Measurements from ENCODE around the gene TMEM121.

Gene TMEM121

DNA sequence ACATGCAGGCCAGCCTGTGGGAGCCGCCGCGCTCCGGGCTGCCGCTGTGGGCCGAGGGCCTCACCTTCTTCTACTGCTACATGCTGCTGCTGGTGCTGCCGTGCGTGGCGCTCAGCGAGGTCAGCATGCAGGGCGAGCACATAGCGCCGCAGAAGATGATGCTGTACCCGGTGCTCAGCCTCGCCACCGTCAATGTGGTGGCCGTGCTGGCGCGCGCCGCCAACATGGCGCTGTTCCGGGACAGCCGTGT, 2.9 kb downstream of the TMEM121 start:
- no peak overlapping the region for H3K4me3 ChIP-seq (ENCODE audit: low read depth, low read length)
- TF ChIP-seq, protein P1, sequence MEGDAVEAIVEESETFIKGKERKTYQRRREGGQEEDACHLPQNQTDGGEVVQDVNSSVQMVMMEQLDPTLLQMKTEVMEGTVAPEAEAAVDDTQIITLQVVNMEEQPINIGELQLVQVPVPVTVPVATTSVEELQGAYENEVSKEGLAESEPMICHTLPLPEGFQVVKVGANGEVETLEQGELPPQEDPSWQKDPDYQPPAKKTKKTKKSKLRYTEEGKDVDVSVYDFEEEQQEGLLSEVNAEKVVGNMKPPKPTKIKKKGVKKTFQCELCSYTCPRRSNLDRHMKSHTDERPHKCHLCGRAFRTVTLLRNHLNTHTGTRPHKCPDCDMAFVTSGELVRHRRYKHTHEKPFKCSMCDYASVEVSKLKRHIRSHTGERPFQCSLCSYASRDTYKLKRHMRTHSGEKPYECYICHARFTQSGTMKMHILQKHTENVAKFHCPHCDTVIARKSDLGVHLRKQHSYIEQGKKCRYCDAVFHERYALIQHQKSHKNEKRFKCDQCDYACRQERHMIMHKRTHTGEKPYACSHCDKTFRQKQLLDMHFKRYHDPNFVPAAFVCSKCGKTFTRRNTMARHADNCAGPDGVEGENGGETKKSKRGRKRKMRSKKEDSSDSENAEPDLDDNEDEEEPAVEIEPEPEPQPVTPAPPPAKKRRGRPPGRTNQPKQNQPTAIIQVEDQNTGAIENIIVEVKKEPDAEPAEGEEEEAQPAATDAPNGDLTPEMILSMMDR (IDR thresholded peaks at IDR 0.05; ENCODE audit: low read depth, low read length), result no peak
- DNase-seq (ENCODE audit: low read depth, low spot score), result no peak
- in situ Hi-C loops (cut with HindIII; ENCODE audit: low sequenced_read_pairs), result no loop called here

DNA sequence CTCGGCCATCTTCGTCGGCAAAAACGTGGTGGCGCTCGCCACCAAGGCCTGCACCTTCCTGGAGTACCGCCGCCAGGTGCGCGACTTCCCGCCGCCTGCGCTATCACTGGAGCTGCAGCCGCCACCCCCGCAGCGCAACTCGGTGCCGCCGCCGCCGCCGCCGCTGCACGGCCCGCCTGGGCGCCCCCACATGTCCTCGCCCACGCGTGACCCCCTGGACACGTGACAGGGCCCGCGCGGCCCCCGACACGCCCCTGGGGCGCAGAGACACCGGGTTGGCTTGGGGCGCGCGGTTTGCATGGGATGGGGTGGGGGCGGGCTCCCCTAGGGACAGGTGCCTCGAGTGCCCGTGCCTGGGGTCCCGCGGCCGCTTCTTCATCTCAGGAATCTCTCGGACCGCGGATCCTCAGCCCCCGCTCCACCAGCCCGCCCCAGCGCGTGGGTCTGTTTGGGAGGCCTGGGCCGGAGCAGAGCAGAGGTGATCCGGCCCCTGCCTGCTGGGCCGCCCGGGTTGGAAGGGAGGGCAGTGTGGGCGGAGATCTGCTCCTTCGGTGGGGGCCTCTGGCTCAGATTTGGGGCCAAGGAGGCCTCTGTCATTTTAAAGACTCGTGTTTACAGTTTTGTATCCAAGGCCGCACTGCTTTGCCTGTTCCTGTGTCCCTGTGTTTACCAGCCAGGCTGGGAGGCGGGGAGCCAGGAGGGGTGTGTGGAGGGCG, 3.3 kb downstream of the TMEM121 start:
- no peak for DNase-seq (ENCODE audit: low read depth, low spot score)
- H3K4me3 ChIP-seq (ENCODE audit: low read depth, low read length), result no peak overlapping the region
- in situ Hi-C loops (cut with HindIII; ENCODE audit: low sequenced_read_pairs), result no loop called here
- TF ChIP-seq, protein P1 (IDR thresholded peaks at IDR 0.05; ENCODE audit: low read depth, low read length), result no peak

DNA sequence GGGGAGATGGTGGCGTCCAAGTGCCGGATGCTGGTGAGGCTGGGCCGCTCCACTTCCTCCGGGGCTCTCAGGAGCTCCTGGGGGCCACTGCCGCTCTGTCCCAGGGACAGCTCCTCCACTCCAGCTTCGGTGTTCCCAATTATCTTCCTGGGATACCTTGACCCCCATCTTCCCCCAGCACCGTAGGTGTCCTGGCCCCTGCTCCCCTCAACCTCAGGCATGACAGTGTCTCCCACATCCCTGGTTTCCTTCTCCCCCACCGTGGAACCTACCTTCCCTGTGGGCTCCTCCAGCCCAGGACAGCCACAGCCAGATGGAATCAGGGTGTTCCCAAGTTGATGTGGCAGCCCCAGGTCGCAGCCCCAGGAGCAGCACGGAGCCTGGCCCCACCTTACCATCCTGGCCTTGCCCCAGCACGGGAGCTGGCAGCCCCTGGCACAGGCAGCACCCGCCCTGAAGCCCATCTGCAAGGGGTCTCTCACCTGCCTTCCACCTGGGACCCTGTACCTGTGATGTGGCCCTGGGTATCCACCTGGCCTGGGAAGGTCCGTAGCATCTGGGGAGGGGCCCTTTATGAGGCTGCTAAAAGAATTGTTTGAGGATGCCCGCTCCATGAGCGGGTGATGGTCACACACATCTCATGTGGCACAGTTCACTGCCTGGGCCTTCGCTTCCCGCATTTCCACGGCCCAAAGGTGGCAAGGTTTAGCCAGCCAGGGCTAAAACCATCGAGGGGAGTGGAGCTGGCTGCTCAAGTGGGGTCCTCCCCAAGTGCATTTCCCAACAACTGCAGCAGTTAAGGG, 4.1 kb downstream of the TMEM121 start:
- no peak for DNase-seq (ENCODE audit: low read depth, low spot score)
- in situ Hi-C loops (cut with HindIII; ENCODE audit: low sequenced_read_pairs), result no loop called here
- TF ChIP-seq, protein P1 (IDR thresholded peaks at IDR 0.05; ENCODE audit: low read depth, low read length), result no peak
- no peak overlapping the region for H3K4me3 ChIP-seq (ENCODE audit: low read depth, low read length)

DNA sequence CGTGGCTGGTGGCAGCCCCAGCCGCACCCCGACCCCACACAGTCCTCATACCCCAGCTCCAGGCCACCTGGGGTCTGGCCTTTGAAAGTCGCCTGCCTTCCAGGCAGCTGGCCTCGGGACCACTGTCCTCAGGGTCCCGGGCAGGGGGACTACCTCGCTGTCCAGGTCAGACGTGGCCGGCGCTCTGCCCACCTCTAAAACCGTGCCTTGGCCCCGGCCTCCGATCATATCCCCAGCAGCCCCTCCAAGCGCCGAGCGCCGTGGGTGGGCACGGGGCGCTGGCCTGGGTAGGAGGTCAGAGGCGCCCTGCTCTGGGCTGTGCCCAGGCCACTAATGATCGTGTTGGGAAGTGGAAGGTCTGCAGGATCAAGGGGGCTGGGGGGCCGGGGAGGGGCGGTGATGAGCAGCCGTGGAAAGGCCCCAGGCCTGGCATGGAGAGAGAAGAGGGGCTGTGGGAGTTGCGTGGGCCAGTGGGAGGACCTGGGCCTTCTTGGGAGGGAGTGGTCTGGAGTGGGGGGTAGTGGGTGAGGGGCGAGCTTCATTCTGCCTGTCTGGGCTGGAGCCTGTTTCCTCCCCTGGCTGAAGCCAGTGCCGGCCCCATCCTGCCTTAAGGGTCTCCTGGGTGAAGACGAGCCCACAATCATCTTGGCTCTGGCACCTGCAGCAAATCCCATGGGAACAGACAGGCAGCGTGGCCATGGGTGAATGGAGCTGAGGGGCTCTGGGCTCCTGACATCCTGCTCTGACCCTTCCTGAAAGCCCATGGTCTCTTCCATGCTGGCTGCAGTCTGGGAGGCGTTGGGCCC, 4.9 kb downstream of the TMEM121 start:
- TF ChIP-seq, protein P1 (IDR thresholded peaks at IDR 0.05; ENCODE audit: low read depth, low read length), result no peak
- no peak overlapping the region for H3K4me3 ChIP-seq (ENCODE audit: low read depth, low read length)
- in situ Hi-C loops (cut with HindIII; ENCODE audit: low sequenced_read_pairs), result no loop called here
- DNase-seq (ENCODE audit: low read depth, low spot score), result no peak

DNA sequence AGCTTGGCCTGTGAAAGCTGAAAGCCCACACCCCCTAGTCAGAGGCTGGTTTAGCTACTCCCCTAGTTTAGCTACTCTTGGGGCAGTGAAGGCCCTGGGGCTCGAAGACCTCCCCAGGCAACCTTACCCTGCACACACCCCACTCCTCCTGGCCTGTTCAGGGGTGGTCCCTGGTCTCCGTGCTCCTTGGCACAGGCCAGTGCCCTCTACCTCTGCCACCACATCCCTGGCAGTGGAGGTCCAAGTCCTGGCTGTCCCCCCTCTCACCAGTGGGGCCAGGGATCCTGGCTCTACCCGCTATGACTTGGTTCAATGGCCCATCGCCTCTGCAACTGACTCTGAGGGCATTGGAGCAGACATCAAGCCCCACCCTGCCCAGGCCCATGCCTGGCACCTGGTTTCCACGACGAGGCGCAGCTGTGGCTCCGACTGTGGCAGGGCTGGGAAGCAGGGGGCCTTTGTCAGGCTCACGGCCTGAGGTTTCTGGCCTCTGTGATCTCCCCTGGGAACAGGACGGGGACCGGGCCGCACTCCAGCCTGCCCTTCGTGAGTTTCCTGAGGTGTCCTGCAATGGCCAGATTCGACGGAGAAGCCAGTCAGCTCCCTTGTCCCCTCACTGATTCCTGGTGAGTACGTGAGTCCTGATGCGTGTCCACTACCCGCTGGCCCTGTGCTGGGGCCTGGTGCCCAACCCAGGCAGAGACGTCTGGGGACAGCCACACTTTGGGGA, 5.7 kb downstream of the TMEM121 start:
- TF ChIP-seq, protein P1 (IDR thresholded peaks at IDR 0.05; ENCODE audit: low read depth, low read length), result no peak
- no peak overlapping the region for H3K4me3 ChIP-seq (ENCODE audit: low read depth, low read length)
- in situ Hi-C loops (cut with HindIII; ENCODE audit: low sequenced_read_pairs), result no loop called here
- no peak for DNase-seq (ENCODE audit: low read depth, low spot score)

DNA sequence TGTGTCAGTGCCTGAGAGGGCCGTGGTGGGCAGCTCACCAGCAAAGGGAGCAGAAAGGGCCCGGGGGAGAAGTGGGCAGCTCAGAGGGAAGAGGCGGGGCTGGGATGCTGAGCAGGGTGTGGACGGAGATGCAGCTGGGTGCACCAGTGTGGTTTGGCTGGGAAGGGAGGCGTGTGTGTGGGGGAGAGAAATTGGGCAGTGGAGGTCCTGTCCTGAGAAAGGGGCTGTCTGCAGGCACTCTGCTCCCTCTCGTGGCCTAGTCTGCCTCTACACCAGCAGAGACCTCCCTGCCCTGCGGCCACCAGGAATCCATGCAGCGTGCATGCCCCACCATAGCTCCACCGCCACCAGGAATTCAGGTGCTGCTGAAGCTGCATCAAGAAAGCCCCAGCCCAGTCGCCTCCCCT, 6.4 kb downstream of the TMEM121 start:
- in situ Hi-C loops (cut with HindIII; ENCODE audit: low sequenced_read_pairs), result no loop called here
- TF ChIP-seq, protein P1 (IDR thresholded peaks at IDR 0.05; ENCODE audit: low read depth, low read length), result peak; percentile 49
- H3K4me3 ChIP-seq (ENCODE audit: low read depth, low read length), result no peak overlapping the region
- no peak for DNase-seq (ENCODE audit: low read depth, low spot score)
